ENCODE measurements around the gene VKORC1L1. TPM values are rescaled to one million over a fixed set of nuclear protein-coding genes. Genes with fewer than 3 reads are reported as not detected.
"Not testable (repeated sequence)": the region's sequence is repeated elsewhere in the genome, so short reads cannot be mapped to it uniquely, and the experiment has no call there.

VKORC1L1 gene
- total RNA-seq, 1 experiment from 2014 or later, result 29.4 TPM

GRCh38 chr7:65858660-65859059, 14.2 kb upstream of the VKORC1L1 start:
- H3K4me1 Mint-ChIP-seq; H4K20me1 ChIP-seq (ENCODE audit: control insufficient read depth, insufficient read depth, insufficient read length); H3K27me3 ChIP-seq (ENCODE audit: insufficient read depth, low read length); H3K18ac ChIP-seq (ENCODE audit: insufficient read length, low read depth, low read length); H3K23me2 ChIP-seq (ENCODE audit: insufficient read length, low read depth, low read length, poor library complexity, severe bottlenecking); H3K27ac ChIP-seq (ENCODE audit: insufficient read length, low read depth, low read length); H2BK20ac ChIP-seq (ENCODE audit: low read depth, low read length, poor library complexity, severe bottlenecking); H3K36me3 Mint-ChIP-seq (ENCODE audit: insufficient read depth in 1 of 3, low read depth in 3 of 3); H2AK5ac ChIP-seq (ENCODE audit: insufficient read length, low read length); H3K27ac Mint-ChIP-seq; H3K79me1 ChIP-seq (ENCODE audit: insufficient read depth, low read depth, low read length, poor library complexity, severe bottlenecking); H3T11ph ChIP-seq (ENCODE audit: low read length); H4K91ac ChIP-seq (ENCODE audit: insufficient read length, low read depth, low read length); H4K8ac ChIP-seq (replicated peaks; ENCODE audit: insufficient read length, low read depth, low read length); H2BK12ac ChIP-seq (ENCODE audit: insufficient read length, low read depth, low read length); H3K79me2 ChIP-seq (ENCODE audit: insufficient read depth, low read length); H3K4ac ChIP-seq (ENCODE audit: low read depth, low read length); H2BK120ac ChIP-seq (ENCODE audit: low read depth, low read length, poor library complexity, severe bottlenecking); H2BK15ac ChIP-seq (ENCODE audit: low read depth, low read length); H2BK5ac ChIP-seq (ENCODE audit: insufficient read length, low read length); H2AFZ ChIP-seq (ENCODE audit: low read length); H3K9ac ChIP-seq (ENCODE audit: extremely low read depth, insufficient read length, low read length); H3K4me1 ChIP-seq (ENCODE audit: insufficient read depth, low read length); H3K14ac ChIP-seq (ENCODE audit: insufficient read depth, low read length); H3K23ac ChIP-seq (ENCODE audit: insufficient read length, low read depth, low read length); H3K4me3 Mint-ChIP-seq; H3K27me3 Mint-ChIP-seq (ENCODE audit: low read depth); H3K9me3 Mint-ChIP-seq; H4K5ac ChIP-seq (ENCODE audit: insufficient read length, low read depth, low read length); H3K56ac ChIP-seq (ENCODE audit: insufficient read length, low read depth, low read length); H3K9me3 ChIP-seq (ENCODE audit: control insufficient read depth, low read depth, low read length); DNase-seq; H3K4me2 ChIP-seq (ENCODE audit: insufficient read depth, insufficient read length, low read length): not testable (repeated sequence)
- WGBS (ENCODE audit: extremely low coverage, insufficient read length, low lambda C conversion rate), result no CpG with 5 or more reads among the region's 4 CpGs

- not testable (repeated sequence) for H3K4me2 ChIP-seq (ENCODE audit: insufficient read depth, insufficient read length, low read length); H3K14ac ChIP-seq (ENCODE audit: insufficient read depth, low read length); DNase-seq; H3K9me3 ChIP-seq (ENCODE audit: control insufficient read depth, low read depth, low read length); H3K23ac ChIP-seq (ENCODE audit: insufficient read length, low read depth, low read length); H4K5ac ChIP-seq (ENCODE audit: insufficient read length, low read depth, low read length); H3K79me2 ChIP-seq (ENCODE audit: insufficient read depth, low read length); H2AK5ac ChIP-seq (ENCODE audit: insufficient read length, low read length); H2BK120ac ChIP-seq (ENCODE audit: low read depth, low read length, poor library complexity, severe bottlenecking); H3K27ac Mint-ChIP-seq; H3K4me1 Mint-ChIP-seq; H3K27me3 Mint-ChIP-seq (ENCODE audit: low read depth); H3K23me2 ChIP-seq (ENCODE audit: insufficient read length, low read depth, low read length, poor library complexity, severe bottlenecking); H3K4me3 Mint-ChIP-seq; H3K9ac ChIP-seq (ENCODE audit: extremely low read depth, insufficient read length, low read length); H2BK5ac ChIP-seq (ENCODE audit: insufficient read length, low read length); H3T11ph ChIP-seq (ENCODE audit: low read length); H4K20me1 ChIP-seq (ENCODE audit: control insufficient read depth, insufficient read depth, insufficient read length); H4K91ac ChIP-seq (ENCODE audit: insufficient read length, low read depth, low read length); H3K27me3 ChIP-seq (ENCODE audit: insufficient read depth, low read length); H3K4ac ChIP-seq (ENCODE audit: low read depth, low read length); H4K8ac ChIP-seq (replicated peaks; ENCODE audit: insufficient read length, low read depth, low read length); H3K4me1 ChIP-seq (ENCODE audit: insufficient read depth, low read length); H3K9me3 Mint-ChIP-seq; H3K36me3 Mint-ChIP-seq (ENCODE audit: insufficient read depth in 1 of 3, low read depth in 3 of 3); H2BK15ac ChIP-seq (ENCODE audit: low read depth, low read length); H3K56ac ChIP-seq (ENCODE audit: insufficient read length, low read depth, low read length); H2AFZ ChIP-seq (ENCODE audit: low read length); H2BK20ac ChIP-seq (ENCODE audit: low read depth, low read length, poor library complexity, severe bottlenecking); H3K79me1 ChIP-seq (ENCODE audit: insufficient read depth, low read depth, low read length, poor library complexity, severe bottlenecking); H3K18ac ChIP-seq (ENCODE audit: insufficient read length, low read depth, low read length); H2BK12ac ChIP-seq (ENCODE audit: insufficient read length, low read depth, low read length); H3K27ac ChIP-seq (ENCODE audit: insufficient read length, low read depth, low read length)
- WGBS (ENCODE audit: extremely low coverage, insufficient read length, low lambda C conversion rate), result no CpG with 5 or more reads among the region's 3 CpGs
Observed at GRCh38 chr7:65866244-65866643, 6.6 kb upstream of the VKORC1L1 start.

All from H9 (cell line).